ENCODE results near the gene EHD1. TPM values are rescaled to one million over a fixed set of nuclear protein-coding genes. Genes with fewer than 3 reads are reported as not detected.

The EHD1 gene
- total and polyA plus RNA-seq, 2 donors (not counting 1 experiment from before 2014, with no cell fraction given) = 71.3 to 240 TPM

- H3K9ac ChIP-seq (ENCODE audit: insufficient read depth, low read length) = peak overlapping the region; percentile 69
- H3K27ac ChIP-seq (ENCODE audit: insufficient read depth, low read length) = peak overlapping the region; percentile 76
- H3K27me3 ChIP-seq (ENCODE audit: control insufficient read depth, insufficient read depth, low read length) = no peaks in the 10 kb centered on the region
- DNase-seq (ENCODE audit: low read depth in 2 of 2) = no peak
- H3K36me3 ChIP-seq (ENCODE audit: control insufficient read depth, insufficient read depth, low read length) = peaks cover 5% of the 10 kb centered on the region
- H3K4me1 ChIP-seq (ENCODE audit: control insufficient read depth, extremely low read depth, insufficient read depth, low read length) = peaks cover 6% of the 10 kb centered on the region
- H3K9me3 ChIP-seq (ENCODE audit: control insufficient read depth, insufficient read depth, low read depth, low read length) = no peaks in the 10 kb centered on the region
- no peak overlapping the region for H2AFZ ChIP-seq (ENCODE audit: low read length)
- peak overlapping the region; percentile 47 to 95 (median 69) for H3K4me3 ChIP-seq (replicated peaks in 1 of 4; ENCODE audit: control extremely low read depth in 1 of 4, insufficient read depth in 1 of 4, low read depth in 3 of 4, low read length in 4 of 4)
- H4K20me1 ChIP-seq (ENCODE audit: control insufficient read depth, extremely low read depth, insufficient read depth, low read length) = no peaks in the 10 kb centered on the region
- peak overlapping the region; percentile 79 for H3K4me2 ChIP-seq (ENCODE audit: extremely low read depth, insufficient read depth, low read length)
- no peaks in the 10 kb centered on the region for H3K79me2 ChIP-seq (ENCODE audit: control insufficient read depth, insufficient read depth, low read length)
- TF ChIP-seq EZH2 (IDR thresholded peaks at IDR 0.05; ENCODE audit: low read length, missing control alignments) = no peak
- TF ChIP-seq, protein P1, sequence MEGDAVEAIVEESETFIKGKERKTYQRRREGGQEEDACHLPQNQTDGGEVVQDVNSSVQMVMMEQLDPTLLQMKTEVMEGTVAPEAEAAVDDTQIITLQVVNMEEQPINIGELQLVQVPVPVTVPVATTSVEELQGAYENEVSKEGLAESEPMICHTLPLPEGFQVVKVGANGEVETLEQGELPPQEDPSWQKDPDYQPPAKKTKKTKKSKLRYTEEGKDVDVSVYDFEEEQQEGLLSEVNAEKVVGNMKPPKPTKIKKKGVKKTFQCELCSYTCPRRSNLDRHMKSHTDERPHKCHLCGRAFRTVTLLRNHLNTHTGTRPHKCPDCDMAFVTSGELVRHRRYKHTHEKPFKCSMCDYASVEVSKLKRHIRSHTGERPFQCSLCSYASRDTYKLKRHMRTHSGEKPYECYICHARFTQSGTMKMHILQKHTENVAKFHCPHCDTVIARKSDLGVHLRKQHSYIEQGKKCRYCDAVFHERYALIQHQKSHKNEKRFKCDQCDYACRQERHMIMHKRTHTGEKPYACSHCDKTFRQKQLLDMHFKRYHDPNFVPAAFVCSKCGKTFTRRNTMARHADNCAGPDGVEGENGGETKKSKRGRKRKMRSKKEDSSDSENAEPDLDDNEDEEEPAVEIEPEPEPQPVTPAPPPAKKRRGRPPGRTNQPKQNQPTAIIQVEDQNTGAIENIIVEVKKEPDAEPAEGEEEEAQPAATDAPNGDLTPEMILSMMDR (conservative IDR thresholded peaks at IDR 0.05 in 1 of 2, IDR thresholded peaks at IDR 0.05 in 1 of 2; ENCODE audit: low read depth in 1 of 2, low read length in 2 of 2) = no peak
These were observed 46.5 kb upstream of the EHD1 start for GRCh38 chr11:64924910-64925284.

DNA sequence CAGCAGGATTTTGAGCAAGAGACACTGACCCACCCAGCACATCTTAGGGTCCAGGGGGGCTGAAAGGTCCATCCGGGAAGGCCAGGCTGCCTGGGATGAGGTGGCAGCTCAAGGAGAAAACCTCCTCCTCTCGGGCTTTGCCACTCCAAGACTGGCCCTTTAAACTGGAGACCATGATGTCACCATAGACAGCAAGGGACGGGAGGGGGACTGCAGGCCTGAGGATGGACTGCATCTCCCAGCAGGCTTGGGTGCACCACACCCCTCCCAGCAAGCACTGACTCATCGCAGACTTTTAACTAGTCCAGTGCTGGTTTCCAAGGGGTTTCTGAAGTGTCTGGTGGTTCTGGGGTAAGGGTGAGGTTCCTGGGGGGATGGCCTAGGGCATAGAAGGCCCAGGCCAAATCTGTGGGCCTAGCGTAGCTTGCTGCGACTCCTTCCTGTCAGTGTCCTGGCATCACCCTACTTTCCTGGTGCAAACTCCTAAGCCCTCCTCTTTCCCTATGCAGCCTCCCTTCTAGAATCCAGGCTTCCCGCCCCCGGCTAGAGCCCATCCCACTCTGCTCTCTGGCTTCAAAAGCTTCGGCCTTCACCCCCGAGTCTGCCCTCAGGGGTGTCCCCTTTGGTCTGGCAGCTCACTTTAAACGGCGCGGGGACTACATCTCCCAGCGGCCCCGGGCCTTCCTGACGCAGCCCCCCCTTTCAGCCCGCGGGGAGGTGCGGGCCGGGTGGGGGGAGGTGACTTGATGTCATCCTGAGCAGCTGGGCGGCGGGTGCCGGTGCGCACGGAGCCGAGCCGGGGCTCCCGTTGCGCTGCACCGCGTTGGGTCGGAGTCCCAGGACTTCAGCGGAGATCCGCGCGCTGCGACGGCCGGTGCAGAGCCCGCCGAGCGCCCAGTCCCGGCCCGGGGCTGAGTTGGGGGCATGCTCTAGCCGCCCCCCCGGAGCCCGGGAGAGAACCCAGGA lies 45.8 kb upstream of the EHD1 start, which contains the start of gene PPP2R5B:
Gene PPP2R5B (plus strand): TSS at position 746 of the 966 bp plus-strand sequence. CDS start 1,046 bp downstream, outside the sequence.
- Histone ChIP-seq H3K27me3 (ENCODE audit: control insufficient read depth, insufficient read depth, low read length) (no peaks in the 10 kb centered on the region), H4K20me1 (ENCODE audit: control insufficient read depth, extremely low read depth, insufficient read depth, low read length) (no peaks in the 10 kb centered on the region), H3K4me1 (ENCODE audit: control insufficient read depth, extremely low read depth, insufficient read depth, low read length) (peaks cover 6% of the 10 kb centered on the region), H3K4me2 (ENCODE audit: extremely low read depth, insufficient read depth, low read length) (peak within 1 kb of the TSS; percentile 87), H3K79me2 (ENCODE audit: control insufficient read depth, insufficient read depth, low read length) (no peaks in the 10 kb centered on the region), H3K27ac (ENCODE audit: insufficient read depth, low read length) (peak within 1 kb of the TSS; percentile 76), H3K4me3 (replicated peaks in 1 of 4; ENCODE audit: control extremely low read depth in 1 of 4, insufficient read depth in 1 of 4, low read depth in 3 of 4, low read length in 4 of 4) (peak within 1 kb of the TSS; percentile 47 to 95 (median 69)), H3K9me3 (ENCODE audit: control insufficient read depth, insufficient read depth, low read depth, low read length) (no peaks in the 10 kb centered on the region), H3K36me3 (ENCODE audit: control insufficient read depth, insufficient read depth, low read length) (peaks cover 5% of the 10 kb centered on the region), H3K9ac (ENCODE audit: insufficient read depth, low read length) (peak within 1 kb of the TSS; percentile 69), H2AFZ (ENCODE audit: low read length) (peak within 1 kb of the TSS; percentile 99)
- TF ChIP-seq, protein P1 (conservative IDR thresholded peaks at IDR 0.05 in 1 of 2, IDR thresholded peaks at IDR 0.05 in 1 of 2; ENCODE audit: low read depth in 1 of 2, low read length in 2 of 2) = no peak
- TF ChIP-seq EZH2 (IDR thresholded peaks at IDR 0.05; ENCODE audit: low read length, missing control alignments) = no peak
- peak; percentile 94 to 96 for DNase-seq (ENCODE audit: low read depth in 2 of 2)

DNA sequence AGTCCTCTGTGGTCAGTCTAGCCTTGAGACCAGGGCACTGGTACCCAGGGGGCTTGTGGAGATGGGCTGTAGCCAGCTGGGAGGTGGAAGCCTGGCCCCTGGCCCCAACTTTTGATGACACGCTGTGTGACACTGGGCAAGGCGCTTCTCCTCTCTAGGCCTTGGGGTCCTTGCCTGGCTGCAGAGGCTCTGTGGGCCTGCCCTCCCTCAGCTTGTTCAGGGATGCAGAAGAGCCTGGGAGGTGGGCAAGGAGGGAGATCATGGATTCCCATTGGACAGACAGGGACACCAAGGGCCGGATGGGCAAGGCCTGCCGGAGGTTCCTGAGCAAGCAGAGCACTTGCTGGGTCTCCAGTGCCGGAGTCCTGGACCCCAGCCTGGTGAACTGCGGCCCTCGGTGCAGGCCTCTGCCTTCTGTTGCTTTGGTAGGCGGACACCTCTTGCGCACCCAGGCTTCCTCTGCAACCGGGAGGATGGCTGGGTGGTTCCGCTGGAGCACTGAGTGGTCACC lies 44.8 kb upstream of the EHD1 start:
- TF ChIP-seq EZH2 (IDR thresholded peaks at IDR 0.05; ENCODE audit: low read length, missing control alignments) = no peak
- TF ChIP-seq, protein P1 (conservative IDR thresholded peaks at IDR 0.05 in 1 of 2, IDR thresholded peaks at IDR 0.05 in 1 of 2; ENCODE audit: low read depth in 1 of 2, low read length in 2 of 2) = no peak
- Histone ChIP-seq H3K4me3 (replicated peaks in 1 of 4; ENCODE audit: control extremely low read depth in 1 of 4, insufficient read depth in 1 of 4, low read depth in 3 of 4, low read length in 4 of 4) (no peak overlapping the region), H3K4me1 (ENCODE audit: control insufficient read depth, extremely low read depth, insufficient read depth, low read length) (peaks cover 6% of the 10 kb centered on the region), H3K36me3 (ENCODE audit: control insufficient read depth, insufficient read depth, low read length) (peaks cover 5% of the 10 kb centered on the region), H3K9me3 (ENCODE audit: control insufficient read depth, insufficient read depth, low read depth, low read length) (no peaks in the 10 kb centered on the region), H3K27ac (ENCODE audit: insufficient read depth, low read length) (no peak overlapping the region), H4K20me1 (ENCODE audit: control insufficient read depth, extremely low read depth, insufficient read depth, low read length) (no peaks in the 10 kb centered on the region), H3K4me2 (ENCODE audit: extremely low read depth, insufficient read depth, low read length) (no peak overlapping the region), H2AFZ (ENCODE audit: low read length) (peak overlapping the region; percentile 99), H3K9ac (ENCODE audit: insufficient read depth, low read length) (no peak overlapping the region), H3K79me2 (ENCODE audit: control insufficient read depth, insufficient read depth, low read length) (no peaks in the 10 kb centered on the region), H3K27me3 (ENCODE audit: control insufficient read depth, insufficient read depth, low read length) (no peaks in the 10 kb centered on the region)
- no peak for DNase-seq (ENCODE audit: low read depth in 2 of 2)

Measured in fibroblast of lung (primary cell).